Mesenchymal stem cell (in vitro differentiated cells and primary cell): Measurements from ENCODE around the gene FCAR.

Experiments
- DNase-seq: peaks from one replicate; pipeline ENCODE4 v3.0.0-alpha.2; 2013
- H2AFZ ChIP-seq: one replicate; pipeline ENCODE4 v1.6.1; 2013; ENCODE audit warnings: low read depth, mild to moderate bottlenecking, control low read depth, inconsistent platforms, low read length, moderate library complexity
- H2AK5ac ChIP-seq: 2 replicates; pipeline ENCODE4 v1.6.1; 2013; ENCODE audit warnings: low read length, moderate library complexity, mild to moderate bottlenecking, inconsistent platforms; ENCODE audit not compliant: severe bottlenecking
- H2BK120ac ChIP-seq: one replicate; pipeline ENCODE4 v1.6.1; 2013; ENCODE audit warnings: low read depth, mild to moderate bottlenecking, inconsistent platforms, low read length, moderate library complexity
- H2BK12ac ChIP-seq, 2 experiments: one replicate each; pipeline ENCODE4 v1.6.1; 2013; ENCODE audit warnings: inconsistent platforms in 2 of 2, low read length in 2 of 2, mild to moderate bottlenecking in 2 of 2, moderate library complexity in 2 of 2, control low read depth in 1 of 2
- H2BK15ac ChIP-seq: one replicate; pipeline ENCODE4 v1.6.1; 2013; ENCODE audit warnings: mild to moderate bottlenecking, low read depth, inconsistent platforms; ENCODE audit not compliant: poor library complexity, severe bottlenecking
- H2BK5ac ChIP-seq: 2 replicates; pipeline ENCODE4 v1.6.1; 2013; ENCODE audit warnings: low read depth, mild to moderate bottlenecking, low read length, control low read depth, inconsistent platforms; ENCODE audit not compliant: poor library complexity, severe bottlenecking
- H3K14ac ChIP-seq, 2 experiments: one replicate each; pipeline ENCODE4 v1.6.1; 2013; ENCODE audit warnings: inconsistent platforms in 2 of 2, low read length in 2 of 2, control low read depth in 1 of 2, mild to moderate bottlenecking in 1 of 2, moderate library complexity in 1 of 2
- H3K18ac ChIP-seq, 2 experiments: one replicate each; pipeline ENCODE4 v1.6.1; 2013; ENCODE audit warnings: inconsistent platforms in 2 of 2, low read length in 2 of 2, control low read depth in 1 of 2, low read depth in 1 of 2, mild to moderate bottlenecking in 1 of 2
- H3K23ac ChIP-seq, 2 experiments: one replicate each; pipeline ENCODE4 v1.6.1; 2013; ENCODE audit warnings: inconsistent platforms in 2 of 2, low read length in 2 of 2, mild to moderate bottlenecking in 2 of 2, moderate library complexity in 2 of 2, control low read depth in 1 of 2
- H3K27ac ChIP-seq: 2 replicates; pipeline ENCODE4 v1.5.1; 2013; ENCODE audit warnings: mild to moderate bottlenecking, moderate library complexity, low read length, control low read depth, inconsistent platforms; ENCODE audit not compliant: poor library complexity, severe bottlenecking
- H3K27me3 ChIP-seq, 2 experiments: 2 replicates each; pipeline versions ENCODE4 v1.6.1 to v1.7.0; 2013; ENCODE audit warnings: low read length in 2 of 2, mild to moderate bottlenecking in 2 of 2, moderate library complexity in 2 of 2, control low read depth in 1 of 2, inconsistent platforms in 1 of 2; ENCODE audit not compliant: control insufficient read depth in 1 of 2, insufficient read depth in 1 of 2
- H3K36me3 ChIP-seq, 2 experiments: 2 replicates each; pipeline versions ENCODE4 v1.6.1 to v1.7.0; 2013; ENCODE audit warnings: low read length in 2 of 2, control low read depth in 1 of 2, inconsistent platforms in 1 of 2, low read depth in 1 of 2, mild to moderate bottlenecking in 1 of 2; ENCODE audit not compliant: insufficient read depth in 2 of 2, control insufficient read depth in 1 of 2
- H3K4ac ChIP-seq, 2 experiments: one replicate each; pipeline ENCODE4 v1.6.1; 2013; ENCODE audit warnings: inconsistent platforms in 2 of 2, low read length in 2 of 2, mild to moderate bottlenecking in 2 of 2, moderate library complexity in 2 of 2, control low read depth in 1 of 2, low read depth in 1 of 2
- H3K4me1 ChIP-seq: 2 replicates; pipeline ENCODE4 v1.6.1; 2013; ENCODE audit warnings: low read depth, low read length, control low read depth; ENCODE audit not compliant: control insufficient read depth, insufficient read depth
- H3K4me2 ChIP-seq: 2 replicates; pipeline ENCODE4 v1.6.1; 2013; ENCODE audit warnings: low read length, mild to moderate bottlenecking, inconsistent platforms; ENCODE audit not compliant: poor library complexity, severe bottlenecking
- H3K4me3 ChIP-seq, 2 experiments: 2 replicates each; pipeline versions ENCODE4 v1.5.1 to v1.7.0; 2013; ENCODE audit warnings: low read length in 2 of 2, mild to moderate bottlenecking in 2 of 2, control low read depth in 1 of 2, low read depth in 1 of 2; ENCODE audit not compliant: insufficient read depth in 1 of 2
- H3K79me1 ChIP-seq: replicated peaks from 2 replicates; pipeline ENCODE4 v1.6.1; 2013; ENCODE audit warnings: mild to moderate bottlenecking, control low read depth, low read length, inconsistent platforms; ENCODE audit not compliant: poor library complexity, severe bottlenecking
- H3K9ac ChIP-seq: 2 replicates; pipeline ENCODE4 v1.7.0; 2013; ENCODE audit warnings: mild to moderate bottlenecking, low read length, moderate library complexity
- H3K9me3 ChIP-seq: 2 replicates; pipeline ENCODE4 v1.7.0; 2013; ENCODE audit warnings: mild to moderate bottlenecking, low read length; ENCODE audit not compliant: control insufficient read depth
- H4K8ac ChIP-seq: one replicate; pipeline ENCODE4 v1.6.1; 2013; ENCODE audit warnings: inconsistent platforms, mild to moderate bottlenecking, low read length, moderate library complexity
- H4K91ac ChIP-seq: one replicate; pipeline ENCODE4 v1.6.1; 2013; ENCODE audit warnings: mild to moderate bottlenecking, low read length, inconsistent platforms
- WGBS: methylation state at CpG from one replicate; pipeline ENCODE4 v1.1.7; 2013; ENCODE audit warnings: mixed read lengths; 5-methylcytosine and 5-hydroxymethylcytosine counted together

Gene FCAR

GRCh38 chr19:54875506-54875905 is 1.5 kb downstream of the FCAR start:
- Histone ChIP-seq H3K4me3 (no peak overlapping the region), H2AFZ (no peak overlapping the region), H3K79me1 (no peaks in the 10 kb centered on the region), H2BK15ac (no peak overlapping the region), H3K23ac (no peak overlapping the region), H3K27ac (no peak overlapping the region), H3K27me3 (no peaks in the 10 kb centered on the region), H4K91ac (no peak overlapping the region), H3K36me3 (no peaks in the 10 kb centered on the region), H3K14ac (no peak overlapping the region), H3K4me1 (no peaks in the 10 kb centered on the region), H3K18ac (no peak overlapping the region), H2BK12ac (no peak overlapping the region), H3K9ac (no peak overlapping the region), H2BK5ac (no peak overlapping the region), H2AK5ac (no peak overlapping the region), H2BK120ac (no peak overlapping the region), H4K8ac (no peak overlapping the region), H3K4ac (no peak overlapping the region), H3K4me2 (no peak overlapping the region), H3K9me3 (peaks cover 5% of the 10 kb centered on the region)
- 48% methylated on average over 1 of the region's 2 CpGs for WGBS
- DNase-seq, result no peak

DNA sequence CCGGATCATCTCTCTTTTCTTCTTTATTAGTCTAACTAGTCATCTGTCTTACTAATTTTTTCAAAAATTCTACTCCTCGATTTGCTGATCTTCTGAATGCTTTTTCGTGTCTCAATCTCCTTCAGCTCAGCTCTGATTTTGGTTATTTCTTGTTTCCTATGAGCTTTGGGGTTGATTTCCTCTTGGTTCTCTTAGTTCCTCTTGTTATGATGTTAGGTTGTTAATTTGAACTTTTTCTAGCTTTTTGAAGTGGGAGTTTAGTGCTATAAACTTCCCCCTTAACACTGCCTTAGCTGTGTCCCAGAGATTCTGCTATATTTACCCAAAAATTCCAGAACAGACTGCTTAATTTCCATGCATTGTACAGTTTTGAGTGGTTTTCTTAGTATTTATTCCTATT is 3.4 kb downstream of the FCAR start:
- H3K27me3 ChIP-seq, result no peaks in the 10 kb centered on the region
- no peak overlapping the region for H2BK120ac ChIP-seq
- no peaks in the 10 kb centered on the region for H3K36me3 ChIP-seq
- no peak overlapping the region for H3K27ac ChIP-seq
- no peak overlapping the region for H3K4me3 ChIP-seq
- H3K9me3 ChIP-seq, result no peaks in the 10 kb centered on the region
- H3K9ac ChIP-seq, result no peak overlapping the region
- H3K23ac ChIP-seq, result no peak overlapping the region
- H4K91ac ChIP-seq, result no peak overlapping the region
- no peak overlapping the region for H3K4me2 ChIP-seq
- H2BK15ac ChIP-seq, result no peak overlapping the region
- H3K79me1 ChIP-seq, result no peaks in the 10 kb centered on the region
- H2BK12ac ChIP-seq, result no peak overlapping the region
- no peak overlapping the region for H4K8ac ChIP-seq
- H3K4me1 ChIP-seq, result no peaks in the 10 kb centered on the region
- H2AK5ac ChIP-seq, result no peak overlapping the region
- WGBS, result 36% methylated on average over 3 of the region's 3 CpGs
- no peak overlapping the region for H3K4ac ChIP-seq
- no peak overlapping the region for H2BK5ac ChIP-seq
- no peak overlapping the region for H3K18ac ChIP-seq
- H3K14ac ChIP-seq, result no peak overlapping the region
- DNase-seq, result no peak
- H2AFZ ChIP-seq, result no peak overlapping the region

GRCh38 chr19:54881884-54882283 is 7.8 kb downstream of the FCAR start:
- Histone ChIP-seq H3K4me3 (no peak overlapping the region), H3K27me3 (no peaks in the 10 kb centered on the region), H3K27ac (no peak overlapping the region), H2BK120ac (no peak overlapping the region), H3K18ac (no peak overlapping the region), H3K9ac (no peak overlapping the region), H3K4me2 (no peak overlapping the region), H3K23ac (no peak overlapping the region), H3K9me3 (no peaks in the 10 kb centered on the region), H3K4me1 (no peaks in the 10 kb centered on the region), H2BK5ac (no peak overlapping the region), H2AK5ac (no peak overlapping the region), H2BK12ac (no peak overlapping the region), H4K8ac (no peak overlapping the region), H3K4ac (no peak overlapping the region), H3K79me1 (no peaks in the 10 kb centered on the region), H3K14ac (no peak overlapping the region), H2BK15ac (no peak overlapping the region), H3K36me3 (no peaks in the 10 kb centered on the region), H2AFZ (no peak overlapping the region), H4K91ac (no peak overlapping the region)
- no peak for DNase-seq
- 71% methylated on average over 6 of the region's 6 CpGs for WGBS

- no peaks in the 10 kb centered on the region for H3K36me3 ChIP-seq
- no peak overlapping the region for H3K14ac ChIP-seq
- no peaks in the 10 kb centered on the region for H3K27me3 ChIP-seq
- H3K9me3 ChIP-seq, result no peaks in the 10 kb centered on the region
- 78% methylated on average over 7 of the region's 7 CpGs for WGBS
- no peak overlapping the region for H4K91ac ChIP-seq
- H2BK15ac ChIP-seq, result no peak overlapping the region
- H3K4me3 ChIP-seq, result no peak overlapping the region
- no peaks in the 10 kb centered on the region for H3K79me1 ChIP-seq
- H3K18ac ChIP-seq, result no peak overlapping the region
- H2BK5ac ChIP-seq, result no peak overlapping the region
- DNase-seq, result no peak
- no peak overlapping the region for H2BK120ac ChIP-seq
- no peak overlapping the region for H4K8ac ChIP-seq
- no peaks in the 10 kb centered on the region for H3K4me1 ChIP-seq
- H2BK12ac ChIP-seq, result no peak overlapping the region
- no peak overlapping the region for H3K9ac ChIP-seq
- H3K27ac ChIP-seq, result no peak overlapping the region
- H2AFZ ChIP-seq, result no peak overlapping the region
- no peak overlapping the region for H3K4me2 ChIP-seq
- no peak overlapping the region for H3K4ac ChIP-seq
- H3K23ac ChIP-seq, result no peak overlapping the region
- no peak overlapping the region for H2AK5ac ChIP-seq
Measured at GRCh38 chr19:54882758-54883157, 8.7 kb downstream of the FCAR start.
